ENCODE data around the gene ALPL. TPM values are rescaled to one million over a fixed set of nuclear protein-coding genes. Genes with fewer than 3 reads are reported as not detected.

ALPL gene
- total RNA-seq, 1 donor from 2014 or later = 10.2 TPM

DNA sequence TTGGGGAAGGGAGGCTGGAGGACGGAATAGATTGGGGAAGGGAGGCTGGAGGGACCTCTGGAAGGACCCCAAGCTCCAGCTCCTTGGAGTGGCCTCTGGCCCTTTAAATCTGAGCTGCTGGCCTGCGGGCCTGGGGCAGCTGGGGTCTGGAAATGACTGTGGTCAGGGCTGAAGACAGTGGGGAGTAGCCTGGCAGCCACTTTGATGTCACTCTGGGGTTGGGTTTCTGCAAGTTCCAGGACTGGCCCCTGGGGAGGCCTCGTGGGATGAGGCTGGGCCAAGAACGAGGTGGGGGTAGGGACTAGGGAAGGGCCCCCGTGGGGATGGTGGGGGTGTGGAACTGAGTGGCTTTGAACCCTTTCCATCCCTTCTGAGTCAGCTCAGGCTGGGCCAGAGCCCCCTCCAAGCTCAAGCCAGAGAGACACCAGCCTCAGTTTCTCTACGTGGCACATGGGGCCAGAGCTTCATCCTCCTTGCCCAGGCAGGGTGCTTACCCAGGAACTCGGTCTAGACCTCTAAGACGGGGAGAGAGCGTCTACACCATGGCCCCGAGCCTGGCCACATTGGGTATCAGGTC is 59.7 kb downstream of the ALPL start:
- Histone ChIP-seq H3K4me3 (no peak overlapping the region), H3K27ac (replicated peaks) (no peak overlapping the region), H3K36me3 (no peaks in the 10 kb centered on the region), H3K27me3 (ENCODE audit: low read depth) (no peaks in the 10 kb centered on the region), H3K9me3 (replicated peaks) (no peaks in the 10 kb centered on the region), H3K4me1 (peaks cover 7% of the 10 kb centered on the region)
- intact Hi-C loops (cut with micrococcal nuclease) = no loop called here
- TF ChIP-seq, protein P1, sequence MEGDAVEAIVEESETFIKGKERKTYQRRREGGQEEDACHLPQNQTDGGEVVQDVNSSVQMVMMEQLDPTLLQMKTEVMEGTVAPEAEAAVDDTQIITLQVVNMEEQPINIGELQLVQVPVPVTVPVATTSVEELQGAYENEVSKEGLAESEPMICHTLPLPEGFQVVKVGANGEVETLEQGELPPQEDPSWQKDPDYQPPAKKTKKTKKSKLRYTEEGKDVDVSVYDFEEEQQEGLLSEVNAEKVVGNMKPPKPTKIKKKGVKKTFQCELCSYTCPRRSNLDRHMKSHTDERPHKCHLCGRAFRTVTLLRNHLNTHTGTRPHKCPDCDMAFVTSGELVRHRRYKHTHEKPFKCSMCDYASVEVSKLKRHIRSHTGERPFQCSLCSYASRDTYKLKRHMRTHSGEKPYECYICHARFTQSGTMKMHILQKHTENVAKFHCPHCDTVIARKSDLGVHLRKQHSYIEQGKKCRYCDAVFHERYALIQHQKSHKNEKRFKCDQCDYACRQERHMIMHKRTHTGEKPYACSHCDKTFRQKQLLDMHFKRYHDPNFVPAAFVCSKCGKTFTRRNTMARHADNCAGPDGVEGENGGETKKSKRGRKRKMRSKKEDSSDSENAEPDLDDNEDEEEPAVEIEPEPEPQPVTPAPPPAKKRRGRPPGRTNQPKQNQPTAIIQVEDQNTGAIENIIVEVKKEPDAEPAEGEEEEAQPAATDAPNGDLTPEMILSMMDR (IDR thresholded peaks at IDR 0.05; ENCODE audit: borderline replicate concordance) = no peak
- no peak for DNase-seq

DNA sequence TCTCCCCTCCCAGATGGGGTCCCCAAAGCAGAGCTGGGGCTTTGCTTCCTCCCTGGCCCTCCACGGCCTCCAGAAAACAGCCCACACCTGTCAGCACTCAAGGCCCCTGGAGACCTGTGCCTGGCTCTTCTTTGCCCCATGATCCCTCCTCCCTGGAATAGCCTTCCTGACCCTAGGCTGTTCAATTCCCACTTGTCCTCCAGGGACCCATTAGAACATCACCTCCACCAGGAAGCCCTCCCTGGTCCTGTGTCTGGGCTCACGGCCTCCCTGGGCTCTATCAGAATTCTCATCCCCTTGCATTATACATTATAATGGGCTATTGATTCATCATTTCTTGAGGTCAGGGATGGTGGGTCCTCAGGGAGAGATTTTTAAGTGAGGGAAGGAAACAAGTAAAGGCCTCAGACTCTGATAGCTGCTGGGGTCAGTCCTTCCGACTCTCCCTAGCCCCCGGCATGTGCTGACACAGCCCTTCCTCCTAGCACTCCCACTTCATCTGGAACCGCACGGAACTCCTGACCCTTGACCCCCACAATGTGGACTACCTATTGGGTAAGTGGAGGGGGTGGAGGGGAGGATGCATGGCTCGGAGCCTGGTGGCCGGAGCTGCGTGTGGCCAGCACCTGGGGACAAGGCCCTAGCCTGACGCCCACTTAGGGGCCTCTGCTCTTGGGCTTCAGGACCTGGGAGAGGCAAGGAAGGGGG is 60.8 kb downstream of the ALPL start:
- no peak for DNase-seq
- H3K27me3 ChIP-seq (ENCODE audit: low read depth) = no peaks in the 10 kb centered on the region
- no peaks in the 10 kb centered on the region for H3K9me3 ChIP-seq (replicated peaks)
- H3K4me1 ChIP-seq = peaks cover 16% of the 10 kb centered on the region
- no peak overlapping the region for H3K27ac ChIP-seq (replicated peaks)
- H3K4me3 ChIP-seq = no peak overlapping the region
- no peaks in the 10 kb centered on the region for H3K36me3 ChIP-seq
- TF ChIP-seq, protein P1 (IDR thresholded peaks at IDR 0.05; ENCODE audit: borderline replicate concordance) = no peak
- intact Hi-C loops (cut with micrococcal nuclease) = loop anchor here (10.0 kb wide), 1 partner anchor 55 kb away; no protein-coding TSS in a partner anchor

GRCh38 chr1:21570528-21570875 is 61.3 kb downstream of the ALPL start:
- intact Hi-C loops (cut with micrococcal nuclease) = loop anchor here (10.0 kb wide), 1 partner anchor 56 kb away; no protein-coding TSS in a partner anchor
- no peak overlapping the region for H3K27ac ChIP-seq (replicated peaks)
- no peaks in the 10 kb centered on the region for H3K27me3 ChIP-seq (ENCODE audit: low read depth)
- H3K9me3 ChIP-seq (replicated peaks) = no peaks in the 10 kb centered on the region
- TF ChIP-seq, protein P1 (IDR thresholded peaks at IDR 0.05; ENCODE audit: borderline replicate concordance) = no peak
- peaks cover 21% of the 10 kb centered on the region for H3K4me1 ChIP-seq
- no peak for DNase-seq
- H3K4me3 ChIP-seq = no peak overlapping the region
- no peaks in the 10 kb centered on the region for H3K36me3 ChIP-seq

GRCh38 chr1:21570885-21571284 is 61.7 kb downstream of the ALPL start:
- H3K9me3 ChIP-seq (replicated peaks) = no peaks in the 10 kb centered on the region
- H3K36me3 ChIP-seq = no peaks in the 10 kb centered on the region
- no peaks in the 10 kb centered on the region for H3K27me3 ChIP-seq (ENCODE audit: low read depth)
- TF ChIP-seq, protein P1 (IDR thresholded peaks at IDR 0.05; ENCODE audit: borderline replicate concordance) = no peak
- intact Hi-C loops (cut with micrococcal nuclease) = loop anchor here (10.0 kb wide), 1 partner anchor 56 kb away; no protein-coding TSS in a partner anchor
- no peak overlapping the region for H3K4me3 ChIP-seq
- H3K4me1 ChIP-seq = peaks cover 24% of the 10 kb centered on the region
- no peak overlapping the region for H3K27ac ChIP-seq (replicated peaks)
- no peak for DNase-seq

GRCh38 chr1:21572221-21572620 is 63.0 kb downstream of the ALPL start:
- Histone ChIP-seq H3K4me1 (peaks cover 24% of the 10 kb centered on the region), H3K36me3 (no peaks in the 10 kb centered on the region), H3K9me3 (replicated peaks) (no peaks in the 10 kb centered on the region), H3K27me3 (ENCODE audit: low read depth) (no peaks in the 10 kb centered on the region), H3K4me3 (no peak overlapping the region), H3K27ac (replicated peaks) (no peak overlapping the region)
- DNase-seq = no peak
- TF ChIP-seq, protein P1 (IDR thresholded peaks at IDR 0.05; ENCODE audit: borderline replicate concordance) = no peak
- intact Hi-C loops (cut with micrococcal nuclease) = loop anchor here (10.0 kb wide), 1 partner anchor 57 kb away; no protein-coding TSS in a partner anchor

All from left ventricle myocardium inferior (tissue), 1 donor.